HFF-Myc (cell line): ENCODE data around the gene CCDC171.

Source experiments
- DNase-seq: peaks from one replicate; pipeline ENCODE4 v3.0.0-alpha.2; 2011; ENCODE audit warnings: low read depth; ENCODE audit errors: extremely low read depth
- H3K4me3 ChIP-seq: replicated peaks from 2 replicates; pipeline ENCODE4 v1.5.1; 2011; ENCODE audit warnings: low read depth, mild to moderate bottlenecking, control low read depth, low read length
- TF ChIP-seq, protein P1 (sequence below): IDR thresholded peaks from 2 replicates; pipeline ENCODE4 v1.5.1; 2012; ENCODE audit warnings: mild to moderate bottlenecking, low read depth, low read length, control low read depth; ENCODE audit errors: missing control alignments

Gene CCDC171

DNA sequence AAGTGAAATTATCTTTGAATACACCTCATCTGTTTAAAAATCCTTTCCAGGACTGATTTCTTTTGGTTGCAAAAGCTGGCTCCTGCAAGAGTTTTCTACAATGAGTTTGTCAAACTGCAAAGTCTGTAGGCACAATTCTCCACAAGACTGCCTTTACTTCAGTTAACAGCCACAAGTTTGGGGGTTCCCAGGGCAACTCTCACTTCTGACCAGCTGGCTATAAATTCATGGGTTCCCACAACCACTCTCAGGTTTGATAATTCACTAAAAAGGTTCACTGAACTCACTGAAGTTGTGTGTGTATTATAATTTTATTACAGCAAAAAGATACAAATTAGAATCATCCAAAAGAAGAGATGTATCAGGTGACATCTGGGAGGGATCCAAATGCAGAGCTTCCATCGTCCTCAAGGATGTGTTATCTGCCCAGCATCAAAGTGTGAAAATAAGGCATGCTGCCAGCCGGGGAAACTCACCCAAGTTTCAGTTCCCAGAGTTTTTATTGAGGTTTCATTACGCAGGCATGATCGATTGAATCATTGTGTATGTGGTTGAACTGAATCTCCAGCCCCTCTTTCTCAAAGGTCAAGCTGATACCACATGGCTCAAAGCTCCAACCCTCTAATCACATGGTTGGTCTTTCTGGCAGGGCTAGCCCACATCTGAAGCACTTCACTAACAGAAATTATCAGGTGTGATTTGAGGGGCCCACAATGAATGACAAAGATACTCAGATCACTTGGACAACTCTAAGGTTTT lies 23.1 kb upstream of the CCDC171 start:
- H3K4me3 ChIP-seq, result no peak overlapping the region
- no peak for DNase-seq
- TF ChIP-seq, protein P1, sequence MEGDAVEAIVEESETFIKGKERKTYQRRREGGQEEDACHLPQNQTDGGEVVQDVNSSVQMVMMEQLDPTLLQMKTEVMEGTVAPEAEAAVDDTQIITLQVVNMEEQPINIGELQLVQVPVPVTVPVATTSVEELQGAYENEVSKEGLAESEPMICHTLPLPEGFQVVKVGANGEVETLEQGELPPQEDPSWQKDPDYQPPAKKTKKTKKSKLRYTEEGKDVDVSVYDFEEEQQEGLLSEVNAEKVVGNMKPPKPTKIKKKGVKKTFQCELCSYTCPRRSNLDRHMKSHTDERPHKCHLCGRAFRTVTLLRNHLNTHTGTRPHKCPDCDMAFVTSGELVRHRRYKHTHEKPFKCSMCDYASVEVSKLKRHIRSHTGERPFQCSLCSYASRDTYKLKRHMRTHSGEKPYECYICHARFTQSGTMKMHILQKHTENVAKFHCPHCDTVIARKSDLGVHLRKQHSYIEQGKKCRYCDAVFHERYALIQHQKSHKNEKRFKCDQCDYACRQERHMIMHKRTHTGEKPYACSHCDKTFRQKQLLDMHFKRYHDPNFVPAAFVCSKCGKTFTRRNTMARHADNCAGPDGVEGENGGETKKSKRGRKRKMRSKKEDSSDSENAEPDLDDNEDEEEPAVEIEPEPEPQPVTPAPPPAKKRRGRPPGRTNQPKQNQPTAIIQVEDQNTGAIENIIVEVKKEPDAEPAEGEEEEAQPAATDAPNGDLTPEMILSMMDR, result no peak

DNA sequence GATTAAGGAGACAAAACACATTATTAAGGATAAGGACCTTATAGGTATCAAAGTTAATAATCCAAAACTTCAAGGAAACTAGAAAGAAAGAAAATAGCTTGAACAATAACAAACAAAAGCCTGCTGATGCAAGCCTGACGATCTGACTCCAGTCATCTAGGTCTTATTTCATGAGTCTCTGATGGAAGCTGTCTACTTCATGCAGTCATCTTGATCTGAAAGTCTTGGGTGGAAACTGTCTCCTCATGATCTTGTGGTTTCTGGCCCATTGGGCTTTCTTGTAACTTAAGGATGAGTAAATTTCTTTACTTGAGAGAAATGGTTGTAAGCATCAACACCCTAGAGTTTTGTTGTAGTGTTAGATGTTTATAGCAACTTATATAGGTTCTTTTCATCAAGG lies 21.5 kb upstream of the CCDC171 start:
- no peak for DNase-seq
- TF ChIP-seq, protein P1, result no peak
- no peak overlapping the region for H3K4me3 ChIP-seq

DNA sequence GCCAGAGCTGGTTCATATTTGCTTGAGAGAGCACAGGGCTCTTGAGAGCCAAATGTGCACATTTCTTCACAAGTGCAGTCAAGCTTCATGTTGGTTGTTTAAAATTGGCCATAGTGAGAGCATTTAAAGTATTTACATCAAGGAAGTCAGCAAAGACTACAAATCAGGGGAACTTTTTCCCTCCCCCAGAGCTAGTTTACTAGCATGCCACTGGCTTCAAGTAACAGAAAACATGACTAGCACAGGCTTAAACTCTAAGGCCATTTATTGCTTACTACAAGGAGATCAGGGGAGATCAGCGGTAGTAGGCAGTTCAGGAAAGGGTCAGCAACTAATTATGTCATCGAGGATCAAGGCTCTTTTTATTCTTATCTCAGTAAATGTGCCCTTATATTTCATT lies 11.0 kb upstream of the CCDC171 start:
- no peak for DNase-seq
- no peak overlapping the region for H3K4me3 ChIP-seq
- TF ChIP-seq, protein P1, result no peak

DNA sequence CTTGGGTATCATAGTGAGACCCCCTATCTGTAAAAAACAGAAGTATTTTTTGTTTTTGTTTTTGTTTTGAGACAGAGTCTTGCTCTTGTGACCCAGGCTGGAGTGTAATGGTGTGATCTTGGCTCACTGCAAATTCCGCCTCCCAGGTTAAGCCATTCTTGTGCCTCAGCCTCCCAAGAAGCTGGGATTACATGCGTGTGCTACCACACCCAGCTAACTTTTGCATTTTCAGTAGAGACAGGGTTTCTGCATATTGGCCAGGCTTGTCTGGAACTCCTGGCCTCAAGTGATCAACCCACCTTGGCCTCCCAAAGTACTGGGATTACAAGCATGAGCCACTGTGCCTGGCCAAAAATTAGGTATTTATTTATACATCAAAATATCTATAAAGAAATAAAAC lies 10.2 kb upstream of the CCDC171 start:
- no peak for DNase-seq
- H3K4me3 ChIP-seq, result no peak overlapping the region
- TF ChIP-seq, protein P1, result no peak

DNA sequence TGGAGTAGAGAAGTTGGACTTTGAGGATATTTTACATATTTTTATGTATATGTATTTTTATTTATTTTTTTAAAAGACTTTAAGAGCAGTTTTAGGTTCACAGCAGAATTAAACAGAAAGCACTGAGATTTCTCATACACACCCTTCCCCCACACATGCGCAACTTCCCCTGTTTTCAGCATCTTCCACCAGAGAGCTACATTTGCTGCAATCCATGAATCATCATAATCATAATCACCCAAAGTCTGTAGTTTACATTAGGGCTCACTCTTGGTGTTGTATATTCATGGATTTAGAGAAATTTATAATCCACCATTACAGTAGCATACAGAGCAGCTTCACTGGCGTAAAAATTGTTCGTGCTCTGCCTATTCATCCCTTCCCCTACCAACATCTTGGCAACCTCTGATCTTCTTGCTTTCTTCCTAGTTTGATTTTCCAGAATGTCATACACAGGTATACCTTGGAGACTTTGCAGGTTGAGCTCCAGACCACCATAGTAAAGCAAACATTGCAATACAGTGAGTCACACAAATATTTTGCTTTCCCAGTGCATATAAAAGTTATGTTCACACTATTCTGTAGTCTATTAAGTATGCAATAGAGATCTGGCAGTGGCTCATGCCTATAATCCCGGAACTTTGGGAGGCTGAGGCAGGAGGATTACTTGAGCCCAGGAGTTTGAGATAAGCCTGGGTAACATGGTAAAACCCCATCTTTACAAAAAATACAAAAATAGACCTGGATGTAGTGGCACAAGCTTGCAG lies 9.6 kb upstream of the CCDC171 start:
- DNase-seq, result no peak
- no peak overlapping the region for H3K4me3 ChIP-seq
- TF ChIP-seq, protein P1, result no peak

DNA sequence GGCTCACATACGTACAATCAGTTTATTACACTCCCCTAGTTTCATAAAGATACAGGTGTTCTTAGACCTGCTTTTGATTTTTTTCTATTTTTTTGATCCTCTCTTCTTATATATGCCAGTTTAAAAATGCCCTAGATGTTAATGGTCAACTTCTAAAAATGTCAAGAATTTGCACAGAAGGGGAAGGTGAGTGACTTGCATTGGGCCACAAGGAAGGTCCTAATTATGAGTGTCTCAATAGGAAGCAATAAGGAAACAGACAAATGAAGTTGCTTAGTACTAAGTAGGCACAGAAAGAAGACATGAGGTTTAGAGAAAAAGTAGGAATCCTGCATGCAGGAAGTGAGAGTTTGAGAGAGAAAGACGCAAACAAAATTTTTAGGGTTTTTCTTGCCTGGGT lies 3.2 kb upstream of the CCDC171 start:
- DNase-seq, result no peak
- TF ChIP-seq, protein P1, result no peak
- H3K4me3 ChIP-seq, result no peak overlapping the region
